NB4 (cell line): ENCODE measurements around the gene NUTM2G.
"Not testable (repeated sequence)": the region's sequence is repeated elsewhere in the genome, so short reads cannot be mapped to it uniquely, and the experiment has no call there.

Source experiments
- CTCF ChIP-seq: IDR thresholded peaks from one replicate; pipeline ENCODE4 v1.5.1; 2012; ENCODE audit warnings: low read depth, low read length
- MYC ChIP-seq: IDR thresholded peaks from 2 replicates; pipeline ENCODE4 v1.6.1; 2011; ENCODE audit warnings: low read depth, low read length
- POLR2A ChIP-seq: IDR thresholded peaks from 2 replicates; pipeline ENCODE4 v1.6.1; 2011; ENCODE audit warnings: mild to moderate bottlenecking; ENCODE audit not compliant: insufficient read length; ENCODE audit errors: extremely low read depth

- TF ChIP-seq CTCF, MYC, POLR2A: not testable (repeated sequence)
These were observed 12.3 kb downstream of the NUTM2G start for GRCh38 chr9:96940982-96941381.
